Lung (tissue), 13 donors: ENCODE results near the gene ANKS1A. TPM values are rescaled to one million over a fixed set of nuclear protein-coding genes. Genes with fewer than 3 reads are reported as not detected.

Experiments
- ATAC-seq: fragments of 200-7000 bp; cut with Tn5 transposase; one replicate; pipeline ENCODE4 v1.9.1; 2020; ENCODE audit warnings: moderate number of reproducible peaks; ENCODE audit not compliant: insufficient read depth, low FRiP score
- DNase-seq, 3 donors: peaks; one replicate each; pipeline ENCODE4 v3.0.0-alpha.2; 2013 to 2017
- H3K27ac ChIP-seq, 2 donors: one replicate each; pipeline ENCODE4 v1.5.1; 2013; ENCODE audit warnings: mild to moderate bottlenecking in 2 of 2, moderate library complexity in 2 of 2, control low read depth in 1 of 2, inconsistent platforms in 1 of 2, low read depth in 1 of 2, low read length in 1 of 2
- H3K27me3 ChIP-seq, 3 donors: one replicate each; pipeline ENCODE4 v1.5.1; 2013; ENCODE audit warnings: low read length in 2 of 3; ENCODE audit not compliant: control insufficient read depth in 3 of 3, insufficient read depth in 3 of 3
- H3K36me3 ChIP-seq, 4 donors: one replicate each; pipeline ENCODE4 v1.5.1; 2013; ENCODE audit warnings: low read length in 4 of 4, mild to moderate bottlenecking in 1 of 4, moderate library complexity in 1 of 4; ENCODE audit not compliant: control insufficient read depth in 4 of 4, insufficient read depth in 4 of 4
- H3K4me1 ChIP-seq, 5 donors: one replicate each; pipeline ENCODE4 v1.5.1; 2013; ENCODE audit warnings: low read length in 5 of 5, mild to moderate bottlenecking in 2 of 5, moderate library complexity in 1 of 5; ENCODE audit not compliant: control insufficient read depth in 5 of 5, insufficient read depth in 5 of 5
- H3K4me3 ChIP-seq: one replicate; pipeline ENCODE4 v1.5.1; 2013; ENCODE audit warnings: mild to moderate bottlenecking, control low read depth, moderate library complexity
- H3K9ac ChIP-seq, 2 donors: one replicate each; pipeline ENCODE4 v1.5.1; 2013; ENCODE audit warnings: low read length in 2 of 2, control low read depth in 1 of 2; ENCODE audit not compliant: insufficient read depth in 1 of 2
- H3K9me3 ChIP-seq, 4 donors: one replicate each; pipeline ENCODE4 v1.5.1; 2013; ENCODE audit warnings: low read length in 3 of 4, mild to moderate bottlenecking in 1 of 4, moderate library complexity in 1 of 4; ENCODE audit not compliant: control insufficient read depth in 4 of 4, insufficient read depth in 3 of 4
- WGBS, 2 donors: extraction: QIAGEN DNeasy Blood & Tissue Kit; methylation state at CpG; one replicate each; pipeline ENCODE4 v1.1.7; 2013; 5-methylcytosine and 5-hydroxymethylcytosine counted together
- polyA plus RNA-seq, 2 donors: library from polyadenylated mRNA; stranded (reverse); fragments of 200-250 nt; gene quantifications; one replicate each; pipeline ENCODE4 v1.2.1, GENCODE V29; 2013
- small RNA-seq: library from RNA; depleted of rRNA; stranded (forward); fragments of <200 nt; gene quantifications from one replicate; pipeline ENCODE3, GENCODE V24; 2014; ENCODE audit warnings: low replicate concordance
- total RNA-seq, 2 donors: library from RNA; depleted of rRNA in 1 of 2; stranded (reverse); fragments of >200 nt in 1 of 2; gene quantifications; one replicate each; pipeline ENCODE4 v1.2.1, GENCODE V29; 2014 to 2021
- TF ChIP-seq, protein P1 (sequence below): IDR thresholded peaks from 2 replicates; pipeline ENCODE4 v1.5.1; 2012; ENCODE audit warnings: mild to moderate bottlenecking; ENCODE audit errors: control extremely low read depth, extremely low read depth
- donor health status: control.
- donor health status: control.
- donor health status: Bipolar disorder and iron deficiency.
- donor health status: healthy.
- donor health status: DM: yes; HTN: yes; CAD: no.

Gene ANKS1A
- total and polyA plus RNA-seq, 4 donors: 10.4 to 40.6 (median 24.3) TPM

DNA sequence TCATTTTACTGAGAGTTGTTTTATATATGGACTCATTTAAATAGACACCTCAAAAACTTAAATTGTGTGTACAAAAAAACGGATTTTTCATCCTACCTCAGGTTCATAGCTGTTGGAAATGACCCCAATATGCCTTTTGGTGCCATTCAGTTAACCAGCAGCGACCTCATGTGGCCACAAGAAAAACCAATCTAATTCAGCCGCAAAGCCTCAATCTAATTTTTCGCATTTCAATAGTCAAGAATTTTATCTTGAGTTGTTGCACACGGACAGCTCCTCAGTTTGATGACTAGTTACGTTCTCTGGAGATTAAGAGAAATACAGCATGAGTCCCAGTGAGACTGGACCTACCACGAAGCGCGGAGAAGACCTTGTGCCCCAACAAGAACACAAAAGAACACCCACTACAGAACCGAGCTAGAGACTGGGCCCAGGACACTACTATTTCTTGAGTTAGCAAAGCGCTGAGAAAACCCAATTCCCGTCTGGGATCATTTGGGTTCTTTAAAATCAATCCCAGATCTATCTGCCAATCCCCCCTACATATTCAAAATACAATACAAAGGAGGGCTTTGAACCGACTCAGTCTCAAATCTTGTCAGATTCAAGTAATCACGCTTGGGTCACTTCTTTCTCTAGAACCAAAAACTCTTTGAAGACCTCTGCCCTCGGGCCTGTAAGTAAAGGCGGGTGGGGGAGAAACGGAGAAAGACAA is 251.0 kb downstream of the ANKS1A start:
- H3K9ac ChIP-seq: no peak overlapping the region
- peak; percentile 73 to 89 (median 85) for DNase-seq
- H3K27ac ChIP-seq: no peak overlapping the region

DNA sequence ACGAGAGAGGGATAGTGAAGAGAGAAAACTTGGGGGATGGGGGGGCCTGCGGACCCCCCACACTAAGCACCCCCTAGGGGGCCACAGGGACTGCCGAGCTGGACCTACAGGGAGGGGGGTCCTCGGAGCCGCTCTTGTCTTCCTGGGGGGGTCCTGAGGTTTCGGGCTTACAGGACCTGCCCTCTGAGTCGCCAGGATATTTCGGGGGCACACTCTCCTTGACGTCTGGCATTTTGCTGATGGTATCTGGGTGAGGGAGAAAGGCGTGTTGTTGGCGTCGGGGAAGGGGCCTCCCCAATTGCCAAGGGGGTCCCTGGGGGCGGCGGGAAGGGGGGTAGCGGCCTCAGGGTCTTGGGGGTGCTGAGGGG is 251.6 kb downstream of the ANKS1A start:
- Histone ChIP-seq H3K4me3 (no peak overlapping the region), H3K9ac (no peak overlapping the region), H3K27me3 (no peaks in the 10 kb centered on the region), H3K4me1 (peaks cover 0 to 3% (median 0%) of the 10 kb centered on the region in 5 donors), H3K27ac (no peak overlapping the region), H3K9me3 (no peaks in the 10 kb centered on the region), H3K36me3 (no peaks in the 10 kb centered on the region)
- no peak for ATAC-seq
- WGBS, 2 donors: 30 to 47% methylated on average over 15 of the region's 15 CpGs
- no peak for DNase-seq
- TF ChIP-seq, protein P1, sequence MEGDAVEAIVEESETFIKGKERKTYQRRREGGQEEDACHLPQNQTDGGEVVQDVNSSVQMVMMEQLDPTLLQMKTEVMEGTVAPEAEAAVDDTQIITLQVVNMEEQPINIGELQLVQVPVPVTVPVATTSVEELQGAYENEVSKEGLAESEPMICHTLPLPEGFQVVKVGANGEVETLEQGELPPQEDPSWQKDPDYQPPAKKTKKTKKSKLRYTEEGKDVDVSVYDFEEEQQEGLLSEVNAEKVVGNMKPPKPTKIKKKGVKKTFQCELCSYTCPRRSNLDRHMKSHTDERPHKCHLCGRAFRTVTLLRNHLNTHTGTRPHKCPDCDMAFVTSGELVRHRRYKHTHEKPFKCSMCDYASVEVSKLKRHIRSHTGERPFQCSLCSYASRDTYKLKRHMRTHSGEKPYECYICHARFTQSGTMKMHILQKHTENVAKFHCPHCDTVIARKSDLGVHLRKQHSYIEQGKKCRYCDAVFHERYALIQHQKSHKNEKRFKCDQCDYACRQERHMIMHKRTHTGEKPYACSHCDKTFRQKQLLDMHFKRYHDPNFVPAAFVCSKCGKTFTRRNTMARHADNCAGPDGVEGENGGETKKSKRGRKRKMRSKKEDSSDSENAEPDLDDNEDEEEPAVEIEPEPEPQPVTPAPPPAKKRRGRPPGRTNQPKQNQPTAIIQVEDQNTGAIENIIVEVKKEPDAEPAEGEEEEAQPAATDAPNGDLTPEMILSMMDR: no peak

More for the DNA sequence above, 251.0 kb downstream of the ANKS1A start:
- WGBS, 2 donors: 38 to 40% methylated on average over 17 of the region's 17 CpGs
- Histone ChIP-seq H3K9me3 (no peaks in the 10 kb centered on the region), H3K4me1 (peaks cover 0 to 3% (median 0%) of the 10 kb centered on the region in 5 donors), H3K36me3 (no peaks in the 10 kb centered on the region), H3K27me3 (no peaks in the 10 kb centered on the region), H3K4me3 (no peak overlapping the region)
- no peak for ATAC-seq
- TF ChIP-seq, protein P1: peak; percentile 89

Small RNA genes lying within 50 kb of the gene (small RNA-seq; reads per million reads assigned to genes)
- gene AL138721.1: not detected

Other genes starting within 250 kb of the ANKS1A start
- 10 to 100 TPM; 51.9 to 70.1 TPM for gene ILRUN, start 192.5 kb upstream of the ANKS1A start, total RNA-seq
- gene ILRUN, start 192.5 kb upstream of the ANKS1A start, polyA plus RNA-seq: 10 to 100 TPM; 54.3 to 57.7 TPM
- gene SNRPC, start 131.8 kb upstream of the ANKS1A start, total RNA-seq: 10 to 100 TPM; 31.6 to 71.1 TPM
- gene SNRPC, start 131.8 kb upstream of the ANKS1A start, polyA plus RNA-seq: 100 to 1,000 TPM; 129 to 130 TPM
- 10 to 100 TPM; 13.3 to 14.7 TPM for gene BLTP3A, start 97.2 kb upstream of the ANKS1A start, total RNA-seq
- 1 to 10 TPM; 3.1 to 5.9 TPM for gene BLTP3A, start 97.2 kb upstream of the ANKS1A start, polyA plus RNA-seq
- 10 to 100 TPM; 17.3 to 30.5 TPM for gene TAF11, start 1.2 kb upstream of the ANKS1A start, total RNA-seq
- 10 to 100 TPM; 28.2 to 30.2 TPM for gene TAF11, start 1.2 kb upstream of the ANKS1A start, polyA plus RNA-seq